Measurements from ENCODE around the gene TM6SF1.

GRCh38 chr15:83166218-83166617 is 58.8 kb downstream of the TM6SF1 start:
- TF ChIP-seq HCFC1 (IDR thresholded peaks at IDR 0.05; ENCODE audit: low read depth, low read length), result no peak
- no peak for TF ChIP-seq CTCF (IDR thresholded peaks at IDR 0.05 in 2 of 3, conservative IDR thresholded peaks at IDR 0.05 in 1 of 3; ENCODE audit: insufficient read depth in 2 of 3, low read depth in 1 of 3, low read length in 3 of 3)
- no peak for TF ChIP-seq CREB1 (IDR thresholded peaks at IDR 0.05)
- TF ChIP-seq CREB1 (CRISPR knock-in tag; IDR thresholded peaks at IDR 0.05), result no peak
- TF ChIP-seq CBX3 (IDR thresholded peaks at IDR 0.05; ENCODE audit: borderline replicate concordance in 1 of 2, low read length in 2 of 2), result no peak
- no peak for TF ChIP-seq NR2C2 (CRISPR knock-in tag; IDR thresholded peaks at IDR 0.05)
- no peak for TF ChIP-seq NR2C2 (tag; IDR thresholded peaks at IDR 0.05)
- no peak for TF ChIP-seq RERE (CRISPR knock-in tag; IDR thresholded peaks at IDR 0.05; ENCODE audit: borderline replicate concordance)
- TF ChIP-seq POLR2A (conservative IDR thresholded peaks at IDR 0.05), result no peak
- TF ChIP-seq ZFP91 (CRISPR knock-in tag; IDR thresholded peaks at IDR 0.05), result no peak
- no peak for TF ChIP-seq ZNF239 (CRISPR knock-in tag; IDR thresholded peaks at IDR 0.05)
- TF ChIP-seq TBP (optimal IDR thresholded peaks at IDR 0.05; ENCODE audit: low read depth, low read length), result no peak
- TF ChIP-seq RFX5 (IDR thresholded peaks at IDR 0.05; ENCODE audit: low read depth, low read length), result no peak
- no peak for TF ChIP-seq BCLAF1 (IDR thresholded peaks at IDR 0.05; ENCODE audit: borderline replicate concordance in 1 of 2, control insufficient read depth in 1 of 2, low read depth in 2 of 2, low read length in 1 of 2)

Measured in K562 (cell line).